Endometrial microvascular endothelial cells (primary cell): Measurements from ENCODE around the gene TAF5. TPM values are rescaled to one million over a fixed set of nuclear protein-coding genes. Genes with fewer than 3 reads are reported as not detected.
"Not testable (repeated sequence)": the region's sequence is repeated elsewhere in the genome, so short reads cannot be mapped to it uniquely, and the experiment has no call there.

Source experiments
- in situ Hi-C: cut with HindIII; loops from 2 replicates; pipeline ENCODE4 v1.10.0; 2017; ENCODE audit warnings: low sequenced_read_pairs, low pct_unique_long_range_greater_than_20kb; ENCODE audit errors: inconsistent ontology term
- total RNA-seq: library from RNA; depleted of rRNA; stranded (reverse); fragments of >200 nt; gene quantifications from one replicate; pipeline ENCODE4 v1.2.3, GENCODE V29; 2015; ENCODE audit errors: inconsistent ontology term

The TAF5 gene
- total RNA-seq: 6.4 TPM

DNA sequence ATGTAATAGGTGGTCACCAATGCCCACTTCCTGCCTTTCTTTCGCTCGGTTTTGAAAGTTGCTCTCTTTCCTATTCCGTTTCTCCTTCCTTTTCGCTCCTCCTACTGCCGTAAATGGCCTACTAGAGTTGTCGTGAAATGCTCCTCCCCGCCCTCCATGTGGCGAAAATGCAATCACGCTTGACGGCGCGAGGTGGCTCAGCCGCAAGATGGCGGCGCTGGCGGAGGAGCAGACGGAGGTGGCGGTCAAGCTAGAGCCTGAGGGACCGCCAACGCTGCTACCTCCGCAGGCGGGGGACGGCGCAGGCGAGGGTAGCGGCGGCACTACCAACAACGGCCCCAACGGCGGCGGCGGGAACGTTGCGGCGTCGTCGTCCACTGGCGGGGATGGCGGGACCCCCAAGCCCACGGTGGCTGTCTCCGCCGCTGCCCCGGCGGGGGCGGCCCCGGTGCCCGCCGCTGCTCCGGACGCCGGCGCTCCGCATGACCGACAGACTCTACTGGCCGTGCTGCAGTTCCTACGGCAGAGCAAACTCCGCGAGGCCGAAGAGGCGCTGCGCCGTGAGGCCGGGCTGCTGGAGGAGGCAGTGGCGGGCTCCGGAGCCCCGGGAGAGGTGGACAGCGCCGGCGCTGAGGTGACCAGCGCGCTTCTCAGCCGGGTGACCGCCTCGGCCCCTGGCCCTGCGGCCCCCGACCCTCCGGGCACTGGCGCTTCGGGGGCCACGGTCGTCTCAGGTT, at the start of gene TAF5:
Gene TAF5, plus strand, starts transcription at position 195 of the 737 bp plus-strand sequence. Its CDS starts 14 bp downstream, at position 209.
- in situ Hi-C loops: no loop called here

DNA sequence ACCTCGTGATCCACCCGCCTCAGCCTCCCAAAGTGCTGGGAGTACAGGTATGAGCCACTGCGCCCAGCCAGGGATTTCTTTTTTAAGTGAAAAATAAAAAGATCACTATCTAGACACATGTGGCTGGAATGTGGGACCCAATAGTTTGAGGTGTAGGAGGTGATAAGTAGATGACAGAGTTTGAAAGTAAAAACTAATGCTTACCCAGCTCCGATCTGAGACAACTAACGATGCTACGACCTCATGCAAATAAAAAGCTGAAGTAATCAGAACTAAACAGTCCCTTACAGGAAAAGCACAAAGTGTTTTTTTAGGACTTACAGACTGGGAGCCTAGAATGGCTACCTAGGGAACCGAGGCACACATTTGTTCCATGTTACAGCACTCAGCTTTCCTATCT, 39.9 kb upstream of the TAF5 start:
- in situ Hi-C loops: no loop called here

DNA sequence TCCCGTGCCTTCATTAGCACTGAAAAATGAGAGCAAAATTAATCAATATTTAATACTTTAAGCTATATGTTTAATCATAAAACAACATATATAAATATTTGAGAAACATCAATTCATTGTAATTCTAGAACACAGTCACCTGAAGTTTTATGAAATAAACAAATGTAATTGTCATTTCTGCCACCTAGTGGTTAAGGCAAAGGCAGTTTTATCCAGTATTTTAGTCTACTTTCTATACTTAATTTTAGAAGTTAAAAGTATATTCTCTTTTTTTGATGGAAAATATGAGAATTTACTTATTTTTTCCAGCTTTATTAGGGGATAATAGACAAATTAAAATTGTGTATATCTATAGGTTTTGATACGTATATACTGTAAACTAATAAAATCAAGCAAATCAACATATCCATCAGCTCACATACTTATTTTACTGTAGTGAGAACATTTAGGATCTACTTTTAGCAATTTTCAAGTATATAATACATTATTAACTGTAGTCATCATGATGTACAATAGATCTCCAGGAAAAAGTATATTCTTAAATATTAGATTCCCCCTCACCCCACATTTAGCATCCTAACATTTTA, 33.7 kb upstream of the TAF5 start:
- in situ Hi-C loops: no loop called here

DNA sequence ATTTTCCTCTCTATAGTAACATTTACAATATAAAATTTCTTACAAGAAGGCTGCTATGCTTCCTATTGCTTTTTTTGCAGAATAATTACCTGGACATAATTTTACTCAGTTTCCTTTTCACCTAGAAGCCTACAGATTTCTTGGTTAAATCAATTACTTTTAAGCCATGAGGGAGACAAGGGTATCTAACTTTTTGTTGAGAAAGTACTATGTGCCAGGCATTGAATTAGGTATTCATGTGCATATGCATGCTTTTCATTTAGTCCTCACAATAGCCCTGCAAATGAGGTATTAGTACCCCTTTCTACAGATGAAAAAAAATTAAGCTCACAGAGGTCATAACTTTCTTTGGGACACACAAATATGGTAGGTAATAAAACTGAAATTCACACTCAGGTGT, 33.2 kb upstream of the TAF5 start:
- in situ Hi-C loops: no loop called here

DNA sequence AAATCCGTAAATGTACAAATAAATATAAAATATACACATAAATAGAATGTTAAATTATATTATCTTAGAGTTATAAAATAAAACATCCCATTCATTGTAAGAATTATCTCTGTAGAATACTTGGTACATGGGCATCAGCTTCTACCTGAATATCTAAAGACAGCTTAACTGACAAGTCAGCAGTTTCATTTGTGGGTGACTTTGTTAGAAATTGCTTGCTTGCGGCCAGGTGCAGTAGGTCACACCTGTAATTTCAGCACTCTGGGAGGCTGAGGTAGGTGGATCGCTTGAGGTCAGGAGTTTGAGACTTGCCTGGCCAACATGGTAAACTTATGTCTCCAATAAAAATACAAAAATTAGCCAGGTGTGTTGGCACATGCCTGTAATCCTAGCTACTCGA, 31.4 kb upstream of the TAF5 start:
- in situ Hi-C loops: no loop called here

DNA sequence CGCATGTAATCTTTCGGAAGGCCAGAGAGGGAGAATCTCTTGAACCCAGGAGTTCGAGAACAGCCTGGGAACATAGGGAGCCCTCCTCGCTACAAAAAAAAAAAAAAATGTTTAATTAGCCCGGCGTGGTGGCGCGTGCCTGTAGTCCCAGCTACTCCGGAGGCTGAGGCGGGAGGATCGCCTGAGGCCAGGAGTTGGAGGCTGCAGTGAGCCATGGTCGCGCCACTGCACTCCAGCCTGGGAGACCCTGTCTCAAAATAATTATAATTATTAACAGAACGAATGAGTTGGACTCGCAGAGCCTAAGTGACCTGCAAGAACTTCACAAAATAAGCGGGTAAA, 17.6 kb upstream of the TAF5 start:
- in situ Hi-C loops: no loop called here

DNA sequence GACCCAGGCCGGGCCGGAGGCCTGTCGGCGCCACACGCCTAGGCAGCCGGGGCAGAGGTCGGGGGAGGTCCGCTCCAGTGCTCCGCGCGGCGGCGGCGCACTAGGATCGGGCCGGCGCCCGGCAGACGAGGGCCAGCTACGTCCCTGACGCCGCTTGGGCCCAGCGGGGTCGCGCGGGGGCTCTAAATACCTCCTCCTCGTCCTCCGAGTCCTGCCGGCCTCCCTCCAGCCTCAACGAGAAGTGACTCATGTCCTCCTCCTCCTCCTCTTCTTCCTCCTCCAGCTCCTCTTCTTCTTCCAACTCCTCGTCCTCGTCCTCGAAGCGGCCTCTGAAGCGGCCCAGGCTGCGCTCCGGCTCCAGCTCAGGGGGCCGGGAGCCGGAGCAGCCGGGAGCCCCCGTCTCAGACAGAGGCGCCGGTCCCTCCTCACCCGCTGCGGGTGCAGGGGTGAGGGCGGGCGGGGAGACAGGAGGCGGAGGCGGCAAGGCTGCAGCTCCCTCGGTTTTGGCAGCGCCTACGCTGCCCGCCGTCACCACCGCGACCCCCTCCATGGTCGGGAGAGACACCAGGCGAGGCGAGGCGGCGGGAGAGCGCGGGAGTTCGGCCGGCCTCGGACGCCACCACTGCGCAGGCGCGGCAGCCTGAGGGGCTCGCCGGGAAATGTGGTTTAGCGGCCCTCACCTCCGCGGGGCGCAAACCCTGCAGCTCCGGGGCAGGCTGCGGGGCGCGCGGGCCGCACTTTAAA, 17.1 kb upstream of the TAF5 start, which contains the start of gene PCGF6:
Gene PCGF6, minus strand, starts transcription at position 624 of the 744 bp plus-strand sequence. Its CDS starts 74 bp downstream, at position 550.
- in situ Hi-C loops: no loop called here

DNA sequence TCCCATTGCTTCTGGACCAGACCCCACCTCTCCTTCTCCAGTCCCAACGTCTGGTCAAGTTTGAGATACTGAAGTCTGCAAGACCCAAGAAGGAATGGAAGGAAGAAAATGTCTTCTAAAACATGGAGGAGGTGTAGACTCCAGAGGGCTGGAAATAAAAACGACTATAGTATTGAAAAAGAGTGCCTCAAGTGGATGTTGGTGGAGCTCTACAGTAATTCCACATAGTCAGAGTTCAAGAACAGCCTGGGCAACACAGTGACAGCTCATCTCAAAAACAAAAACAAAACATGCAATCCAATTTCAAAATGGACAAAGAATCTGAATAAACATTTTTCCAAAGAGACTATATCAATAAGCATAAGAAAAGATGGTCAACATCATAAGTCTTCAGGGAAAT, 14.5 kb upstream of the TAF5 start:
- in situ Hi-C loops: no loop called here

DNA sequence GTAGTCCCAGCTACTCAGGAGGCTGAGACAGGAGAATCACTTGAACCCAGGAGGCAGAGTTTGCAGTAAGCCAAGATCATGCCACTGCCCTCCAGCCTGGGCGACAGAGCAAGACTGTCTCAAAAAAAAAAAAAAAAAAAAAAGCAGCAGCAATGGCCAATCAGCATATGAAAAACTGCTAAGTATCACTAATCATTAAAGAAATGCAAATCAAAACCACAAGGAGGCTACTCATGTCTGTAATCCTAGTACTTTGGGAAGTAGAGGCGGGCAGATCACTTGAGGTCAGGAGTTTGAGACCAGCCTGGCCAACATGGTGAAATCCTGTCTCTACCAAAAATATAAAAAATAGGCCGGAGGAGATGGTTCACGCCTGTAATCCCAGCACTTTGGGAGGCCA, 13.2 kb upstream of the TAF5 start:
- in situ Hi-C loops: not testable (repeated sequence)

DNA sequence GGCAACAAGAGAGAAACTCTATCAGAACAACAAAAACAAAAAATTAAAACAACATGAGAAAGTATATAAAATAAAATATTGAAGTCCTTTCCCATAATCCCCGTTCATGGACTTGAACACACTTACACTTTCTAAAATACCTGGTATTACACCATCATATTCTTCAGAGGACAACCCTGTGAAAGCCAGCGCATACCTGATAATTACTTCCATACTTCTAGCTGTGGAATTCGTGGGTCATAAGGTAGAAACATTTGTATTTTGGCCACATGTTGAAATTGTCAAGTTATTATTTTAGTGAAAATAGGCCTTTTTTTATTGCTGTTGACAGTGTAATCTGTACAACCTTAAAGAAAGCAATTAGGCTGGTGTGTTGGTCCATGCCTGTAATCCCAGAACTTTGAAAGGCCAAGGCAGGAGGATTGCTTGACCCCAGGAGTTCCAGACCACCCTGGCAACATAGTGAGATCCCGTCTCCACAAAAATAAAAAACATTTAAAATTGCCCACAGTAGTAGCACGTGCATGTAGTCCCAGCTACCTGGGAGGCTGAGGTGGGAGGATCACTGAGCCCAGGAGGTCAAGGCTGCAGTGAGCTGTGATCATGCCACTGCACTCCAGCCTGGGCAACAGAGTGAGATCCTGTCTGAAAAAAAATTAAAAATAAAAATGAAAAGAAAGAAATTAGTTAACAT, 11.7 kb upstream of the TAF5 start:
- in situ Hi-C loops: no loop called here

DNA sequence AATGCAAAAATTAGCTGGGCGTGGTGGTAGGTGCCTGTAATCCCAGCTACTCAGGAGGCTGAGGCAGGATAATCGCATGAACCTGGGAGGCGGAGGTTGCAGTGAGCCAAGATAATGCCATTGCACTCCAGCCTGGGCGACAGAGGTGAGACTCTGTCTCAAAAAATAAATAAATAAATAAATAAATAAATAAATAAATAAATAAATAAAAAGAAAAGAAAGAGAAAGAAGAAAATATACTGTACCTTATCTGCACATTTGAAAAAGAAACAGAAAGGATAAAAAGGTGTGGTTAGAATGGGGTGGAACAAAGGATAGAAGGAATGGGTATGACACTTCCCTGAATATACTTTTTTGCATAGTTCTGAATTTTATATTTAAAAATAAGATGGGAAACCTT, 8.3 kb upstream of the TAF5 start:
- in situ Hi-C loops: not testable (repeated sequence)

DNA sequence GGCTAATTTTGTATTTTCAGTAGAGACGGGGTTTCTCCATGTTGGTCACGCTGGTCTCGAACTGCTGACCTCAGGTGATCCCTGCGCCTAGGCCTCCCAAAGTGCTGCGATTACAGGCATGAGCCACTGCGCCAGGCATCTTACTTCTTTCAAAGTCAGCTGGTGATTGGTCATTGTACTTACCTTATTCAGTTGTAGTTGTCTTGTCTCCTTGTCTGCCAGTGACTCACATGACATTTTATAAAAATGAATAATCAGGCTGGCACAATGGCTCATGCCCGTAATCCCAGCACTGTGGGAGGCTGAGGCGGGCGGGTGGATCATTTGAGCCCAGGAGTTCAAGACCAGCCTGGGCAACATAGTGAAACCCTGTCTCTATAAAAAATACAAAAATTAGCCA, 7.0 kb upstream of the TAF5 start:
- in situ Hi-C loops: not testable (repeated sequence)

DNA sequence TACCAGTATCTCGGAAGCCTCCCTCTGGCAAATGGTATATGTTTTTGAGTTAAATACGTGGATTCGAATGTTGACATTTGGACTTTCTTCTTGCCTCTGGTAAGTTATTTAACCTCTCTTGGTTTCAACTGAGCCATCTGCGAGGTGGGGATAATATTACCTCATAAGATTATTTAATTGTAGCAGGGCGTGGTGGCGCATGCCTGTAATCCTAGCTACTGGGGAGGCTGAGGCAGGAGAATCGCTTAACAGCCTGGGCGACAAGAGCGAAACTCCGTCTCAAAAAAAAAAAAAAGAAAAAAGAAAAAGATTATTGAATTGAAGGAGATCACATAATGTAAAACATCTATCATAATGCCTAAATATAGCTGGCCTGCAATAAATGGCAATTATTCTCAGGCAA, 396 bp upstream of the TAF5 start:
- in situ Hi-C loops: no loop called here

DNA sequence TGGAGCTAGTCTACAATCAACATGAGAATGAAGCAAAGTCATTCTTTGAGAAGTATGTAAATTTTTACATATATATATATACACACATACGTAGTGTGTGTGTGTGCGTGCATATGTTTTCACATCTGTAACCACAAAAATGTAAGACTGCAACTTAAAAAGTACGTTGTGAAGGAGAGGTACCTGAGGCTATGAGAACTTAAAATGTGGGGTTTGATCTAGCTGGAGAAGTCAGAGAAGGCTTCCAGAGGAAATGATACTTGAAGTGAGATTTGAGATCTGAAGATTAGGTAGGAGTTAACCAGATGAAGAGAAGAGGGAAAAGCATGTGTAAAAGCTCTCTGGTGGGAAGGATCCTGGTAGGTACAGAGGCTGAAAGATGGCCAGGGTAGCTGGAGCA, 5.8 kb downstream of the TAF5 start:
- in situ Hi-C loops: no loop called here

DNA sequence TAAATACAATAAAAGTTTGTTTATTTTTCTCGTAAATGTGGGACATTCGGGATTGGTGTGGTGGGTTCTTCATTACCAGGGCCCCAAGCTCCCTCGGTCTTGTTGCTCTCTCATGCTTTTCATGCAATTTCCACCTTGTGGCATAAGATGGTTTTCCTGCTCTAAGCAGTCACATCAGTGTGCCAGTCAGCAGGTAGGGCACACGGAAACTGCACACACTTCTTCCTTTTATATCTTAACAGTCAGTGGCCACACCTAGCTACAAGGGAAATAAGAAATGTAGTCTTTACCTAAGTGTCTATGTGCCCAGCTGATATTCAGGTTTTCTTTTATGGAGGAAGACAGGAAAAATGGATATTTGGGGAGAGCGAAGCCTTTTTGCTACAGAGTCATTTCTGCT, 6.5 kb downstream of the TAF5 start:
- in situ Hi-C loops: no loop called here

DNA sequence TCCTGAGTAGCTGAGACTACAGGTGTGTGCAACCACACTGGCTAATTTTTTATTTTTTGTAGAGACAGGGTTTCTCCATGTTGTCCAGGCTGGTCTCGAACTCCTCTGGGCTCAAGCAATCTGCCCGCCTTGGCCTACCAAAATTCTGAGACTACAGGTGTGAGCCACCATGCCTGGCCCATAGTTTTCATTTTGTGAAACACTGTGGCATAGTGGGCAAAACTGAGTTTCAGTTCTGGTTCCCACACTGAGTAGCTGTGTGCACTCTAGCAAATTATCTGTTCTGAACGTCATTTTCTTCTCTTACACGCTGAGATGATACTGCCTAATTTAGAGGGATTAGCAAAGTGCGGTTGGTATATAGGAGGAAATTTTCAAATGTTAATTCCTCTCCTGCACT, 15.0 kb downstream of the TAF5 start:
- in situ Hi-C loops: no loop called here

DNA sequence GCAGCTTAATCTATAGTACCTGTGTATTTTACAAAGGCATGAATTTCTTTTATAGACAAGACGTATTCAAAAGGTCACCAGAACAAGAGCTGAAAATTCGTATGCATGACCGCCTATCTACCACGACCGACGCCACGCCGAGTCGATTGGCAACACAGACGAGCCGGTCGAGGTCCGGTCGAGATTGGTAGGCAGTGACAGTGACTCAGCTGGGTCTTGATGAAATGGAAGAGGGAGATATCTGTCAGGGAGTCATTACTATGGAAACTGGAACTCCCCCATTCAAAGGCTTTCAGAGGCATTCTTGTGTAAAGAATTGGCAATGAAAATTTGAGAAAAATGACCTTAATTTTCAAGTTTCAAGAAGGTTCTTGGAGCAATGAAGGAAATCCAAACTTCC, 26.4 kb downstream of the TAF5 start:
- in situ Hi-C loops: no loop called here

DNA sequence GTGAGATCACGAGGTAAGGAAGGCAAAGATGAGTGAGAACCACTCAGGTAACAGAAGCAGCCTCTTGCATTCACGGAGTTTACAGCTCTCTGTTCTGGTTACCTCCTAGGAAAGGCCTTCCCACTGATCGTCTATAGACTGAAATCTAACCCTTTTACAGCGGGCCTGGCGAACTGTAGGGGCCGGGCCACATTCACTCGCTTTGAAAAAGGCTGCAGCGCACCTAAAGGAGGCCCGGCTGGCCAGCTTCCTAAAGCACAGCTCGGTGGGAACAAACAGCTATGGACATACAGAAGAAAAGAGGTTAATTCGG, 27.9 kb downstream of the TAF5 start:
- in situ Hi-C loops: no loop called here

DNA sequence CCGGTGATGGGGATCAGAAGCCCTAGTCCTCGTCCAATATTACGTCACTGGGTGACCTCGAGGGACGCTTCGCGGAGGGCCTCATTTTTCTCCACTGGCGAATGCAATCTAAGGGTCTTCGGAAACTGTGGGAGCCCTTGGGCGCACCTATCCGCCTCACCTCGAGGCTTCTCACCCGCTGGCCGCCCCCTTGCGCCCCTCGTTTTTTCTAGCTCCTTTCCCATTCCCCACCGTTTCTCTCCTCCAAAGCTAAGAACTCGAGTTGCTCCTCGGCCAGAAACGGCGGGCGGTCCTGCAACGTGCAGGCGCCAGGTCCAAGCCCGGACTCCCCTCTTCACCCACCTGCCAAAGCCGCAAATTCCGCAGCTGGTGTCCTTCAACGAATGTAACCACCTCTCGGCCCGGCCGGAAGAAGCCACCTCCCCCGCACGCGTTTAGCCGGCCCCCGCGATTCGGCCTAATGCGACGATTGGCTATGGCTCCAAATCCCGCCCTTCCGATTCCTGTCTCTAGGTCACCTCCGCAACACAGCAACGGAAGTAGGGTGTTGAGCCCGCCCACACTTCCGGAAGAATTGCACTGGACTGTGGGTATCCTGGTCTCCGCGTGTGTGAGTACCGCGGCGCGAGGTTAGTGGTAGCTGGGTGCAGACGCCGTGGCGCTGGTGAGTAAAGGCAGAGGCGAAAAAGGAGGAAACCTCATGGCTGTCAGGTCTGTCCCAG, 28.5 kb downstream of the TAF5 start, which contains the start of the genes ATP5MK and PDCD11:
Gene ATP5MK, minus strand, starts transcription at position 409 of the 722 bp plus-strand sequence. CDS start 4,018 bp downstream, outside the sequence.
Gene PDCD11, plus strand, starts transcription at position 560 of the 722 bp plus-strand sequence. CDS start 1,801 bp downstream, outside the sequence.
- in situ Hi-C loops: no loop called here
